ENCODE results near the gene ISYNA1.
A peak's percentile ranks its signal among the peaks of the same experiment; 100 is the strongest.

The ISYNA1 gene

DNA sequence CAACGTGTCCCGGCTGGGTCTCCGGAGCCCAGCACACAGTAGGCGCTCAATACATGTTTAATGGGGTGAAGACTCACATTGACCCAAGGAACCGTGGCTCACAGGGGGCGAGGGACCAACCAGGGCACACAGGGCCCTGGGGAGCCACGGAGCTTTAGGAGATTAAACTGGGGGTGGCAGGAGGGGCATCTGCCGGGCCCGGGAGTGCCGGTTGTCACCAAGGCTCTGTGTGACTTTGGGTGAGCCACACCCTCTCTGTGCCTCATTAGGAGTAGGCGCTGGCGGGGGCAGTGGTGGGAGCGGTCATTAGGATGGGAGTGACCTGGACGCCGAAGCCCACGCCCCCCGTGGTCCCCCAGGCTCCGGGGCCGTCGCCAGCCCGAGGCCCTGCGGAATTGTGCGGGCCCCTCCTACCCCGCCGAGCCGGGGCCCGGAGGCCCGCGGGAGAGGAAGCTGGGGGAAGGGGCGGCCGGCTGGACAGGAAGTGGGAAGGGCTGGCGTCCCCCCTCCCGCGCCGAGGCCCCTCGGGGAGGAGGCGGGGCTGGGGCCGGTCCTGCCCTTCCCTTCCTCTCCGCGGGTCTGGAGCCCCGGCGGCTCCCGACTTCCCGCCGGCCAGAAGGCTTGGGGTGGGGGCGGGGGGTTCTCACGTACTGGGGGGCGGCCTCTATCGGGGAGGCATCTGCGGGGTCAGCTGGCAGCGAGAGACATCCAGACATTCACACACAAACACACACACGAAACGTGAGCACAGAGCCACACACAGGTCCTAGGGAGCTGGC lies 20.5 kb downstream of the ISYNA1 start:
- Histone ChIP-seq H3K9me3 (no peaks in the 10 kb centered on the region), H3K36me3 (no peaks in the 10 kb centered on the region), H3K27me3 (peaks cover 95% of the 10 kb centered on the region), H3K27ac (peak overlapping the region; percentile 72), H3K4me1 (ENCODE audit: control insufficient read depth in 1 of 2, insufficient read depth in 1 of 2, low read depth in 1 of 2, low read length in 1 of 2) (peaks cover 53 to 54% of the 10 kb centered on the region in 2 experiments), H3K4me3 (ENCODE audit: low read depth in 1 of 2, low read length in 1 of 2) (peak overlapping the region; percentile 59 to 77)
- TF ChIP-seq, protein P1, sequence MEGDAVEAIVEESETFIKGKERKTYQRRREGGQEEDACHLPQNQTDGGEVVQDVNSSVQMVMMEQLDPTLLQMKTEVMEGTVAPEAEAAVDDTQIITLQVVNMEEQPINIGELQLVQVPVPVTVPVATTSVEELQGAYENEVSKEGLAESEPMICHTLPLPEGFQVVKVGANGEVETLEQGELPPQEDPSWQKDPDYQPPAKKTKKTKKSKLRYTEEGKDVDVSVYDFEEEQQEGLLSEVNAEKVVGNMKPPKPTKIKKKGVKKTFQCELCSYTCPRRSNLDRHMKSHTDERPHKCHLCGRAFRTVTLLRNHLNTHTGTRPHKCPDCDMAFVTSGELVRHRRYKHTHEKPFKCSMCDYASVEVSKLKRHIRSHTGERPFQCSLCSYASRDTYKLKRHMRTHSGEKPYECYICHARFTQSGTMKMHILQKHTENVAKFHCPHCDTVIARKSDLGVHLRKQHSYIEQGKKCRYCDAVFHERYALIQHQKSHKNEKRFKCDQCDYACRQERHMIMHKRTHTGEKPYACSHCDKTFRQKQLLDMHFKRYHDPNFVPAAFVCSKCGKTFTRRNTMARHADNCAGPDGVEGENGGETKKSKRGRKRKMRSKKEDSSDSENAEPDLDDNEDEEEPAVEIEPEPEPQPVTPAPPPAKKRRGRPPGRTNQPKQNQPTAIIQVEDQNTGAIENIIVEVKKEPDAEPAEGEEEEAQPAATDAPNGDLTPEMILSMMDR (IDR thresholded peaks at IDR 0.05): peak; percentile 22

DNA sequence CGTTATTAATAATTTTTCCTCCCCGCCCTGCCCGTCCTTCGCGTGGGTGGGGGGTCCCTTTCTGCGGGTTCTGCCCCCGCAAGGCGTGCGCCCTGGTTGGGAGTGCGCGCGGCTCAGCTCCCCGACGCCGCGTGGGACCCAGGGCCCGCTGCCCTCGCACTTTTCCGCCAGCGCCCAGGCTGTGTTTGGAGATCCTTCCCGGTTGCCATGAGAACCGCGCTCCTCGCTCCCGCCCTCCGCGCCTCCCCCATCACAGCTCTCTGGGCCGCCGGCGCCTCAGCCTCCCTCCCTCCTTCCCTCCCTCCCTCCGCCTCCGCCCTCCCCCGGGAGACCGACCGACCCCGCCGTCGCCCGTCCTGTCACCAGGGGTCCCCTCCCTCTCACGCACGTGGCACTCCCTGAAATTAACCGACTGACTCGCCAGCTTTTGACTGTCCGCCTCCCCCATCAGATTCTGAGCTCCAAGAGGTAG lies 21.1 kb downstream of the ISYNA1 start:
- H3K27me3 ChIP-seq: peaks cover 97% of the 10 kb centered on the region
- H3K36me3 ChIP-seq: no peaks in the 10 kb centered on the region

DNA sequence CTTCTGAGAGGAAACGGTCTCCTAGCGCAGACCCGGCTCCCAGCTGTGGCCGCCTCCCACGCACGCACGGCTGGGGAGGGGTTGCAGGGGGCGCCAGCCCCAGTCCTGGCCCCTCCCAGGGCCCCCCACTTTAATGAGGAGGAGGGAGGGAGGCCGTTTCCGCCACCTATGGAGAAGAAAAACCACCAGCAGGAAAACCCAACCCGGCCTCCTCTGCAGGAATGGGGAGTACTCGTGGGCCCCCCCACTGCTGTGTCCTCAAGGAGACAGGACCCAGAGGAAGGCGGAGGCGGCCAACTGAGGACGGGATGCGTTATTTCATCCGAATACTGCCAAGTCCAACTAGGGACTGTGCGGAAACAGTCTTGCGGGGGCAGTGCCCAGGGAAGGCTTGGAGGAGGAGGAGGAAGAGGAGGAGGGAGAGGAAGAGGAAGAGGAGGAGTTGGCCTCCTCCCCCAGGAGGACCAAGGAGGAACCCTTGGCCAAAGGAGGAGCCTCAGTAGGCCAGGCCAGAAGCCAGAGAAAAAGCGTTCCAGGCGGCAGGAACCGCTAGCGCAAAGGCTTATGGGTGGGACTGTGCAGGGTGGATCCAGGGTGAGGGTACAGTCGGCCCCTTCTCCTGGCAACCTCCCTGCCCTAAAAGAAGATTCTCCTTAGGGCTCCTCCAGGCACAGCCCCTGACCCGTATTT lies 22.6 kb downstream of the ISYNA1 start:
- peaks cover 91% of the 10 kb centered on the region for H3K27me3 ChIP-seq
- peak overlapping the region; percentile 59 for H3K27ac ChIP-seq
- H3K4me3 ChIP-seq (ENCODE audit: low read depth in 1 of 2, low read length in 1 of 2): peak overlapping the region; percentile 22 to 59
- H3K36me3 ChIP-seq: no peaks in the 10 kb centered on the region
- TF ChIP-seq, protein P1 (IDR thresholded peaks at IDR 0.05): no peak
- no peaks in the 10 kb centered on the region for H3K9me3 ChIP-seq
- H3K4me1 ChIP-seq (ENCODE audit: control insufficient read depth in 1 of 2, insufficient read depth in 1 of 2, low read depth in 1 of 2, low read length in 1 of 2): peaks cover 53 to 54% of the 10 kb centered on the region in 2 experiments

More for the DNA sequence above, 21.1 kb downstream of the ISYNA1 start:
- Histone ChIP-seq H3K27ac (peak overlapping the region; percentile 72), H3K9me3 (no peaks in the 10 kb centered on the region), H3K4me3 (ENCODE audit: low read depth in 1 of 2, low read length in 1 of 2) (peak overlapping the region; percentile 59 to 77), H3K4me1 (ENCODE audit: control insufficient read depth in 1 of 2, insufficient read depth in 1 of 2, low read depth in 1 of 2, low read length in 1 of 2) (peaks cover 53 to 54% of the 10 kb centered on the region in 2 experiments)
- TF ChIP-seq, protein P1 (IDR thresholded peaks at IDR 0.05): no peak

DNA sequence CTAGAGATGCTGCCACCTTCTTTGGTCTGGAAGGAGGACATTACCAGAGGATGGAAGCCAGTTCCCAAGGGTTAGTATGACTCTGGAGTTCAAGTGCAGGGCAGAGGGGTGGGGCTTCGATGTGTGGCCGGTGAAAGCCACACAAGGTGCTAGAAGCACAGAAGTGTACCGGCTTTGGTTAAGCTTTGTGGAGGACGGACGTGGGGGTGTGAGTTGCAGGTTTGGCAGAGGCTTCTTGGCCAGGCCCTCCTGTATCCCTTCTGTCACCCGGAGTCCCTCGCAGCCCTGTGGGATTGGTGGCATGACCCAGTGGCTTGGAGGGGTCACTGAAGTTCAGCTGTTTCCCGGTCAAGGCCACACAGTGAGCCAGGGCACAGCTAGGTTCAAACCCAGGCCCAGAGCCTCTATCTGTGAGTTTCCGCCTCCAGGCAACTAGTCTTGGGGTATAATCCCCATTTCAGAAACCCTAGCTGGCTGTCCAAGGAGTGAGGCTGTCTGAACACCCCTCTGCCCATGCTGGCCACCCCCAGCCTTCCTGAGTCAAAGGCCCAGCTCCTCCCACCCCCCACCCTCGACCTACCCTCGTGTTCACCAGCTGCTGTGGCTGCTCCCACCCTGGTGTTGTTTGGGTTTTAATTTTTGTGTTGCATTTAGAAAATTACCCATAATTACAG lies 23.3 kb downstream of the ISYNA1 start:
- Histone ChIP-seq H3K27me3 (peaks cover 84% of the 10 kb centered on the region), H3K4me3 (ENCODE audit: low read depth in 1 of 2, low read length in 1 of 2) (no peak overlapping the region)

More for the DNA sequence above, 23.3 kb downstream of the ISYNA1 start:
- H3K4me1 ChIP-seq (ENCODE audit: control insufficient read depth in 1 of 2, insufficient read depth in 1 of 2, low read depth in 1 of 2, low read length in 1 of 2): peaks cover 46 to 48% of the 10 kb centered on the region in 2 experiments
- H3K36me3 ChIP-seq: no peaks in the 10 kb centered on the region
- TF ChIP-seq, protein P1 (IDR thresholded peaks at IDR 0.05): no peak
- H3K27ac ChIP-seq: peak overlapping the region; percentile 59
- H3K9me3 ChIP-seq: no peaks in the 10 kb centered on the region

Data from neutrophil (primary cell).